SK-N-SH (cell line): ENCODE measurements around the gene HIGD1C. TPM values are rescaled to one million over a fixed set of nuclear protein-coding genes. Genes with fewer than 3 reads are reported as not detected.

Experiments
- CTCF ChIA-PET: fragments of 300-600, 350-600 bp; formaldehyde crosslinking; extraction: SDS; loops from one replicate; lab custom pipeline; 2021; lab: Yijun Ruan, JAX
- POLR2A ChIA-PET: fragments of 350-600 bp; sonication (Branson Sonifier 250); formaldehyde crosslinking; extraction: SDS; loops from one replicate; lab custom pipeline; 2020; ENCODE audit warnings: antibody characterized with exemption, inconsistent platforms; lab: Yijun Ruan, JAX
- DNase-seq: peaks from one replicate; pipeline ENCODE4 v3.0.0; 2012
- H2AFZ ChIP-seq: fragments of 200-600 bp; sonication (generic); 2 replicates; pipeline ENCODE4 v1.8.1; 2016; ENCODE audit warnings: antibody characterized with exemption, mild to moderate bottlenecking, low read depth
- H3F3A ChIP-seq: fragments of 200-600 bp; sonication (generic); replicated peaks from 2 replicates; pipeline ENCODE3; 2016; ENCODE audit warnings: antibody characterized with exemption, mild to moderate bottlenecking; ENCODE audit not compliant: insufficient read depth
- H3K27ac ChIP-seq, 2 experiments: fragments of 200-500 bp in 1 of 2; fragments of 200-600 bp in 1 of 2; sonication (Bioruptor generic) in 1 of 2; sonication (generic), shearing (Covaris generic) in 1 of 2; 2 replicates each; pipeline versions ENCODE4 v1.5.1 to v1.6.1; 2014 to 2016; ENCODE audit warnings: low read depth in 2 of 2, inconsistent platforms in 1 of 2, low read length in 1 of 2, mild to moderate bottlenecking in 1 of 2, mixed read lengths in 1 of 2
- H3K27me3 ChIP-seq: fragments of 200-600 bp; sonication (generic), shearing (Covaris generic); 2 replicates; pipeline ENCODE4 v1.6.1; 2016; ENCODE audit warnings: mixed run types; ENCODE audit not compliant: insufficient read depth
- H3K36me3 ChIP-seq, 2 experiments: fragments of 200-500 bp in 1 of 2; fragments of 200-600 bp in 1 of 2; sonication (Bioruptor generic) in 1 of 2; sonication (generic) in 1 of 2; replicated peaks in 1 of 2; 2 replicates each; pipeline versions ENCODE3 to v1.5.1; 2014 to 2016; ENCODE audit warnings: low read length in 1 of 2, mild to moderate bottlenecking in 1 of 2; ENCODE audit not compliant: insufficient read depth in 2 of 2, control insufficient read depth in 1 of 2
- H3K4me1 ChIP-seq, 2 experiments: fragments of 200-500 bp in 1 of 2; fragments of 200-600 bp in 1 of 2; sonication (Bioruptor generic) in 1 of 2; sonication (generic), shearing (Covaris generic) in 1 of 2; 2 replicates each; pipeline versions ENCODE4 v1.5.1 to v1.6.1; 2014 to 2016; ENCODE audit warnings: low read depth in 1 of 2, low read length in 1 of 2, mixed run types in 1 of 2; ENCODE audit not compliant: insufficient read depth in 2 of 2, control insufficient read depth in 1 of 2
- H3K4me2 ChIP-seq: fragments of 200-600 bp; sonication (generic), shearing (Covaris generic); 2 replicates; pipeline ENCODE4 v1.6.1; 2017; ENCODE audit warnings: mixed run types
- H3K4me3 ChIP-seq, 2 experiments: fragments of 200-500 bp in 1 of 2; fragments of 200-600 bp in 1 of 2; sonication (Bioruptor generic) in 1 of 2; sonication (generic), shearing (Covaris generic) in 1 of 2; 2 replicates each; pipeline versions ENCODE4 v1.5.1 to v1.8.1; 2014 to 2016; ENCODE audit warnings: low read depth in 2 of 2, inconsistent platforms in 1 of 2, low read length in 1 of 2, mild to moderate bottlenecking in 1 of 2, mixed read lengths in 1 of 2, moderate library complexity in 1 of 2
- H3K79me2 ChIP-seq: fragments of 200-600 bp; sonication (generic); 2 replicates; pipeline ENCODE4 v1.8.1; 2017; ENCODE audit warnings: mild to moderate bottlenecking; ENCODE audit not compliant: insufficient read depth
- H3K9ac ChIP-seq: fragments of 200-600 bp; sonication (generic); 2 replicates; pipeline ENCODE4 v1.6.1; 2017; ENCODE audit warnings: mixed run types
- H3K9me2 ChIP-seq: fragments of 200-600 bp; sonication (generic); 2 replicates; pipeline ENCODE4 v1.6.1; 2017; ENCODE audit warnings: mixed run types
- H3K9me3 ChIP-seq: fragments of 200-600 bp; sonication (generic); 2 replicates; pipeline ENCODE4 v1.6.1; 2017; ENCODE audit warnings: mixed run types, mild to moderate bottlenecking, moderate library complexity
- H4K20me1 ChIP-seq: fragments of 200-600 bp; sonication (generic); 2 replicates; pipeline ENCODE4 v1.6.1; 2017; ENCODE audit warnings: mild to moderate bottlenecking, mixed run types; ENCODE audit not compliant: insufficient read depth
- EP300 ChIP-seq, 2 experiments: IDR thresholded peaks; 2 replicates each; pipeline versions ENCODE4 v1.4.0 to v1.6.1; 2012; ENCODE audit warnings: borderline replicate concordance in 1 of 2, low read depth in 1 of 2, low read length in 1 of 2
- FOXJ3 ChIP-seq: sonication (generic); formaldehyde crosslinking; IDR thresholded peaks from 2 replicates; pipeline ENCODE4 v1.5.1; 2020; ENCODE audit warnings: mild to moderate bottlenecking, missing genetic modification reagents
- GABPA ChIP-seq: IDR thresholded peaks from 2 replicates; pipeline ENCODE4 v1.4.0; 2012; ENCODE audit warnings: low read depth, mild to moderate bottlenecking
- JUND ChIP-seq: IDR thresholded peaks from 2 replicates; pipeline ENCODE4 v1.4.0; 2012
- MEF2A ChIP-seq: IDR thresholded peaks from 2 replicates; pipeline ENCODE4 v1.4.0; 2012; ENCODE audit warnings: low read depth, borderline replicate concordance
- NFIC ChIP-seq: IDR thresholded peaks from 2 replicates; pipeline ENCODE4 v1.4.0; 2012; ENCODE audit warnings: borderline replicate concordance
- RCOR1 ChIP-seq: fragments of 150-350 bp; IDR thresholded peaks from 2 replicates; pipeline ENCODE4 v1.6.1; 2017; ENCODE audit warnings: antibody characterized with exemption, low read length
- RFX5 ChIP-seq: IDR thresholded peaks from 2 replicates; pipeline ENCODE4 v1.6.1; 2012; ENCODE audit warnings: mild to moderate bottlenecking, improper control_type of control experiment, low read length
- RXRA ChIP-seq: IDR thresholded peaks from 2 replicates; pipeline ENCODE4 v1.4.0; 2012; ENCODE audit warnings: low read depth, mild to moderate bottlenecking, borderline replicate concordance
- SMC3 ChIP-seq: IDR thresholded peaks from 2 replicates; pipeline ENCODE4 v1.6.1; 2012; ENCODE audit warnings: low read depth, low read length, improper control_type of control experiment
- TAF1 ChIP-seq: IDR thresholded peaks from 2 replicates; pipeline ENCODE4 v1.6.1; 2012; ENCODE audit warnings: low read depth, mild to moderate bottlenecking, low read length, moderate library complexity, borderline replicate concordance
- YY1 ChIP-seq: IDR thresholded peaks from 2 replicates; pipeline ENCODE4 v1.4.0; 2012; ENCODE audit warnings: low read depth, mild to moderate bottlenecking
- WGBS: methylation state at CpG from one replicate; pipeline ENCODE4 v1.1.6; 2017; ENCODE audit warnings: low lambda C conversion rate; 5-methylcytosine and 5-hydroxymethylcytosine counted together
- polyA plus RNA-seq, 3 experiments: library from polyadenylated mRNA; depleted of rRNA; stranded (reverse); fragments of >200 nt; gene quantifications; 2 replicates each; pipeline ENCODE4 v1.2.3, GENCODE V29; 2012
- TF ChIP-seq, protein P1 (sequence below): fragments of 150-350 bp; IDR thresholded peaks from 2 replicates; pipeline ENCODE4 v1.6.1; 2017; ENCODE audit warnings: antibody characterized with exemption, low read length, low read depth, borderline replicate concordance
- TF ChIP-seq, protein P2 (sequence below): fragments of 150-350 bp; IDR thresholded peaks from 2 replicates; pipeline ENCODE4 v1.6.1; 2016; ENCODE audit warnings: mild to moderate bottlenecking, low read depth, low read length
- TF ChIP-seq, protein P3 (sequence below): IDR thresholded peaks from 2 replicates; pipeline ENCODE4 v1.6.1; 2012; ENCODE audit warnings: mild to moderate bottlenecking, low read depth, low read length, moderate library complexity
- TF ChIP-seq, protein P4 (sequence below): IDR thresholded peaks from 2 replicates; pipeline ENCODE4; 2012
- TF ChIP-seq, protein P5 (sequence below): fragments of 200-600 bp; sonication (generic); IDR thresholded peaks from 2 replicates; pipeline ENCODE4 v1.6.1; 2017; ENCODE audit warnings: antibody characterized with exemption, mild to moderate bottlenecking, moderate library complexity

The HIGD1C gene
- polyA plus RNA-seq, 1 of the 3 experiments (the other 2 are of a cell fraction): not detected

DNA sequence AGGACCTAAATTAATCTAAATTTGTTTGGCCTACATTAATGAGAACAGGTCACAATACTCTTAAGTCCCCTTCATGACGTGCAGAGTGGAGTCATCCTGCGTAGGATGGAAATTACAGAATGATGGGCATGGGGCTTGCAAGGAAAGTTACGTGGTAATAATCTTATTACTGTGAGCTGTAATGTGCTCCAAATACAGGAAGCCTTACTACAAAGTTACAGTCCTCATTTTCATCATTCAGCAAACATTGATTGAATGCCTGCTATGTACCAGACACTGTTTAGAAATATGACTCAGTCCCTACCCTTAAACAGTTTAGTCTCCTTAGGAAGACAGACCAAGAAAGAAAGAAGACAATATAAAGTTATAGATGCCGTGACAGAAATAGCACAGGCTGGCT, 9.4 kb downstream of the HIGD1C start:
- Histone ChIP-seq H3K9me3 (no peaks in the 10 kb centered on the region), H4K20me1 (no peaks in the 10 kb centered on the region), H3K27me3 (no peaks in the 10 kb centered on the region)
- TF ChIP-seq, protein P1, sequence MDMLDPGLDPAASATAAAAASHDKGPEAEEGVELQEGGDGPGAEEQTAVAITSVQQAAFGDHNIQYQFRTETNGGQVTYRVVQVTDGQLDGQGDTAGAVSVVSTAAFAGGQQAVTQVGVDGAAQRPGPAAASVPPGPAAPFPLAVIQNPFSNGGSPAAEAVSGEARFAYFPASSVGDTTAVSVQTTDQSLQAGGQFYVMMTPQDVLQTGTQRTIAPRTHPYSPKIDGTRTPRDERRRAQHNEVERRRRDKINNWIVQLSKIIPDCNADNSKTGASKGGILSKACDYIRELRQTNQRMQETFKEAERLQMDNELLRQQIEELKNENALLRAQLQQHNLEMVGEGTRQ: no peak
- TF ChIP-seq, all 33 proteins: peak for 0
- DNase-seq: no peak
- CTCF ChIA-PET: interaction anchor here (0.6 to 1.3 kb wide), 4 partner anchors 26 to 457 kb away, joined by 3 to 9 read pairs (median 4); partner anchors contain the start of gene DIP2B
- no peaks in the 10 kb centered on the region for H3K9me2 ChIP-seq
- 70% methylated on average over 4 of the region's 4 CpGs for WGBS
- H3K36me3 ChIP-seq: no peaks in the 10 kb centered on the region
- no peak overlapping the region for H3K4me2 ChIP-seq
- H3K4me1 ChIP-seq: no peaks in the 10 kb centered on the region; a peak in 1 of 4 replicates
- no peak overlapping the region for H2AFZ ChIP-seq
- H3K9ac ChIP-seq: no peak overlapping the region
- POLR2A ChIA-PET: no interaction called here
- no peak overlapping the region for H3K27ac ChIP-seq
- no peak overlapping the region for H3K4me3 ChIP-seq
- no peaks in the 10 kb centered on the region for H3K79me2 ChIP-seq
- no peaks in the 10 kb centered on the region for H3F3A ChIP-seq

DNA sequence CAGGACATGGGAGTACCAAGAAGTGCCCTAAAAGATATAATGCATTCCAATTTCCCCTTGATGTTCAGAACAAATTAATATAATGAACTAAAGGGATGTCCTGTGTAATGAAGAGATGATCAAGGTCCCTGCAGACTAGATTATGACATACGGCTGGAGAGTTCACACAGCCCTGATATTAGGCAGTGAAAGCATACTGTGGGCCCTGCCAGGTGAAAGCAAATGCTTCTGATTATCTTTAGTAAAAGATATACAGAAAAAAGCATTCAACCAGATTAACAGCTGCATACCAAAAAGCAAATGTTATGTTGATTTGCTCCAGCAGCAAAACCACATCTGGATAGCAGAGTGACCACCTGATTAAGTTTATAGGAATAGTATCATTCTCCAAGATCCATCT, 12.1 kb downstream of the HIGD1C start:
- Histone ChIP-seq H4K20me1 (no peaks in the 10 kb centered on the region), H3K36me3 (no peaks in the 10 kb centered on the region), H2AFZ (no peak overlapping the region), H3K9ac (no peak overlapping the region), H3K4me2 (no peak overlapping the region), H3K79me2 (no peaks in the 10 kb centered on the region), H3F3A (no peaks in the 10 kb centered on the region), H3K9me3 (no peaks in the 10 kb centered on the region), H3K27me3 (no peaks in the 10 kb centered on the region), H3K27ac (no peak overlapping the region), H3K9me2 (no peaks in the 10 kb centered on the region), H3K4me3 (no peak overlapping the region), H3K4me1 (no peaks in the 10 kb centered on the region)
- ChIA-PET POLR2A (no interaction called here), CTCF (no interaction called here)
- no peak for DNase-seq
- no peak for TF ChIP-seq JUND
- no peak for TF ChIP-seq TAF1
- TF ChIP-seq RCOR1: no peak
- TF ChIP-seq RFX5: no peak
- TF ChIP-seq, protein P2, sequence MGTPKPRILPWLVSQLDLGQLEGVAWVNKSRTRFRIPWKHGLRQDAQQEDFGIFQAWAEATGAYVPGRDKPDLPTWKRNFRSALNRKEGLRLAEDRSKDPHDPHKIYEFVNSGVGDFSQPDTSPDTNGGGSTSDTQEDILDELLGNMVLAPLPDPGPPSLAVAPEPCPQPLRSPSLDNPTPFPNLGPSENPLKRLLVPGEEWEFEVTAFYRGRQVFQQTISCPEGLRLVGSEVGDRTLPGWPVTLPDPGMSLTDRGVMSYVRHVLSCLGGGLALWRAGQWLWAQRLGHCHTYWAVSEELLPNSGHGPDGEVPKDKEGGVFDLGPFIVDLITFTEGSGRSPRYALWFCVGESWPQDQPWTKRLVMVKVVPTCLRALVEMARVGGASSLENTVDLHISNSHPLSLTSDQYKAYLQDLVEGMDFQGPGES: no peak
- TF ChIP-seq, protein P3, sequence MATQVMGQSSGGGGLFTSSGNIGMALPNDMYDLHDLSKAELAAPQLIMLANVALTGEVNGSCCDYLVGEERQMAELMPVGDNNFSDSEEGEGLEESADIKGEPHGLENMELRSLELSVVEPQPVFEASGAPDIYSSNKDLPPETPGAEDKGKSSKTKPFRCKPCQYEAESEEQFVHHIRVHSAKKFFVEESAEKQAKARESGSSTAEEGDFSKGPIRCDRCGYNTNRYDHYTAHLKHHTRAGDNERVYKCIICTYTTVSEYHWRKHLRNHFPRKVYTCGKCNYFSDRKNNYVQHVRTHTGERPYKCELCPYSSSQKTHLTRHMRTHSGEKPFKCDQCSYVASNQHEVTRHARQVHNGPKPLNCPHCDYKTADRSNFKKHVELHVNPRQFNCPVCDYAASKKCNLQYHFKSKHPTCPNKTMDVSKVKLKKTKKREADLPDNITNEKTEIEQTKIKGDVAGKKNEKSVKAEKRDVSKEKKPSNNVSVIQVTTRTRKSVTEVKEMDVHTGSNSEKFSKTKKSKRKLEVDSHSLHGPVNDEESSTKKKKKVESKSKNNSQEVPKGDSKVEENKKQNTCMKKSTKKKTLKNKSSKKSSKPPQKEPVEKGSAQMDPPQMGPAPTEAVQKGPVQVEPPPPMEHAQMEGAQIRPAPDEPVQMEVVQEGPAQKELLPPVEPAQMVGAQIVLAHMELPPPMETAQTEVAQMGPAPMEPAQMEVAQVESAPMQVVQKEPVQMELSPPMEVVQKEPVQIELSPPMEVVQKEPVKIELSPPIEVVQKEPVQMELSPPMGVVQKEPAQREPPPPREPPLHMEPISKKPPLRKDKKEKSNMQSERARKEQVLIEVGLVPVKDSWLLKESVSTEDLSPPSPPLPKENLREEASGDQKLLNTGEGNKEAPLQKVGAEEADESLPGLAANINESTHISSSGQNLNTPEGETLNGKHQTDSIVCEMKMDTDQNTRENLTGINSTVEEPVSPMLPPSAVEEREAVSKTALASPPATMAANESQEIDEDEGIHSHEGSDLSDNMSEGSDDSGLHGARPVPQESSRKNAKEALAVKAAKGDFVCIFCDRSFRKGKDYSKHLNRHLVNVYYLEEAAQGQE: no peak
- TF ChIP-seq RXRA: no peak
- TF ChIP-seq MEF2A: no peak
- no peak for TF ChIP-seq NFIC
- TF ChIP-seq, protein P4, sequence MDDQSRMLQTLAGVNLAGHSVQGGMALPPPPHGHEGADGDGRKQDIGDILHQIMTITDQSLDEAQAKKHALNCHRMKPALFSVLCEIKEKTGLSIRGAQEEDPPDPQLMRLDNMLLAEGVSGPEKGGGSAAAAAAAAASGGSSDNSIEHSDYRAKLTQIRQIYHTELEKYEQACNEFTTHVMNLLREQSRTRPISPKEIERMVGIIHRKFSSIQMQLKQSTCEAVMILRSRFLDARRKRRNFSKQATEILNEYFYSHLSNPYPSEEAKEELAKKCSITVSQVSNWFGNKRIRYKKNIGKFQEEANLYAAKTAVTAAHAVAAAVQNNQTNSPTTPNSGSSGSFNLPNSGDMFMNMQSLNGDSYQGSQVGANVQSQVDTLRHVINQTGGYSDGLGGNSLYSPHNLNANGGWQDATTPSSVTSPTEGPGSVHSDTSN: no peak
- TF ChIP-seq EP300 (IDR thresholded peaks at IDR 0.05; ENCODE audit: borderline replicate concordance in 1 of 2, low read depth in 1 of 2, low read length in 1 of 2): no peak
- TF ChIP-seq, protein P5, sequence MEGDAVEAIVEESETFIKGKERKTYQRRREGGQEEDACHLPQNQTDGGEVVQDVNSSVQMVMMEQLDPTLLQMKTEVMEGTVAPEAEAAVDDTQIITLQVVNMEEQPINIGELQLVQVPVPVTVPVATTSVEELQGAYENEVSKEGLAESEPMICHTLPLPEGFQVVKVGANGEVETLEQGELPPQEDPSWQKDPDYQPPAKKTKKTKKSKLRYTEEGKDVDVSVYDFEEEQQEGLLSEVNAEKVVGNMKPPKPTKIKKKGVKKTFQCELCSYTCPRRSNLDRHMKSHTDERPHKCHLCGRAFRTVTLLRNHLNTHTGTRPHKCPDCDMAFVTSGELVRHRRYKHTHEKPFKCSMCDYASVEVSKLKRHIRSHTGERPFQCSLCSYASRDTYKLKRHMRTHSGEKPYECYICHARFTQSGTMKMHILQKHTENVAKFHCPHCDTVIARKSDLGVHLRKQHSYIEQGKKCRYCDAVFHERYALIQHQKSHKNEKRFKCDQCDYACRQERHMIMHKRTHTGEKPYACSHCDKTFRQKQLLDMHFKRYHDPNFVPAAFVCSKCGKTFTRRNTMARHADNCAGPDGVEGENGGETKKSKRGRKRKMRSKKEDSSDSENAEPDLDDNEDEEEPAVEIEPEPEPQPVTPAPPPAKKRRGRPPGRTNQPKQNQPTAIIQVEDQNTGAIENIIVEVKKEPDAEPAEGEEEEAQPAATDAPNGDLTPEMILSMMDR: no peak
- TF ChIP-seq GABPA: no peak
- no peak for TF ChIP-seq SMC3
- TF ChIP-seq FOXJ3 (CRISPR knock-in tag): no peak
- no peak for TF ChIP-seq YY1
- WGBS: 73% methylated on average over 1 of the region's 1 CpG
